LNCaP clone FGC (cell line): Measurements from ENCODE around the gene ASPG.

Source experiments
- DNase-seq: peaks from one replicate; pipeline ENCODE4 v3.0.0-alpha.2; 2011; ENCODE audit warnings: low read depth
- H3K4me3 ChIP-seq: 2 replicates; pipeline ENCODE4 v1.5.1; 2011; ENCODE audit warnings: mild to moderate bottlenecking, low read depth, low read length, control low read depth
- TF ChIP-seq, protein P1 (sequence below): IDR thresholded peaks from 2 replicates; pipeline ENCODE4 v1.5.1; 2012; ENCODE audit warnings: mild to moderate bottlenecking; ENCODE audit not compliant: control insufficient read depth, insufficient read depth; ENCODE audit errors: extremely low read depth

Gene ASPG

DNA sequence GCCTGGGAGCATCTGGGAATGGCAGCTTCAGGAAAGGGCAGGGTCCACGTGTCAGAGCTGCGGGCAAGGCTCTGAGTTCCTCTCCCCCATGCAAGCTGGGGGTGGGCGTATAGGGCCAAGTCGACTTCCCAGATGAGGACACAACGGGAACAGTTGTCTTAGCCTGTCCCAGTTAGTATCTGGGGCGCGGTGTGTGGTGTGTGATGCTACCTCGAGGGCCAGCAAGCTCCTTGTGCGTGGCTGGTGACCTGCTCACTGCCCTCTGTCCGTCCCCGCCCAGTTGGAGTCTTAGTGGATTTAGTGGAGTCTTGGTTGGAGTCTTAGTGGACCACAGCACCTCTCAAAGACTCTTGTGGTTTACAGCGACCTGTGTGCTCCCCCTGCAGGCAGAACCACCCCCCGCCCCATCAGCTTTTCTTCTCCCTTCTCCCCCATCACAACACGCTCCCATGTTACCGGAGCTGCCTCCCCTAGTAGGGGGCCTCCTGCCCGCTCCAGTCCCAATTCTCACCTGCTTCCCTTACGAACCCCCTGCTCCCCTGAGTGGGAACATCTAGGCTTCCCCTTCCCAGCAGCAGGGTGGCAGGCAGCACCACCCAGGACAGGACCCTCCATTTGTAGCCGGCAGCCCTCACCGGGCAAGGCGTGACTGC, 8.7 kb downstream of the ASPG start:
- DNase-seq, result no peak
- TF ChIP-seq, protein P1, sequence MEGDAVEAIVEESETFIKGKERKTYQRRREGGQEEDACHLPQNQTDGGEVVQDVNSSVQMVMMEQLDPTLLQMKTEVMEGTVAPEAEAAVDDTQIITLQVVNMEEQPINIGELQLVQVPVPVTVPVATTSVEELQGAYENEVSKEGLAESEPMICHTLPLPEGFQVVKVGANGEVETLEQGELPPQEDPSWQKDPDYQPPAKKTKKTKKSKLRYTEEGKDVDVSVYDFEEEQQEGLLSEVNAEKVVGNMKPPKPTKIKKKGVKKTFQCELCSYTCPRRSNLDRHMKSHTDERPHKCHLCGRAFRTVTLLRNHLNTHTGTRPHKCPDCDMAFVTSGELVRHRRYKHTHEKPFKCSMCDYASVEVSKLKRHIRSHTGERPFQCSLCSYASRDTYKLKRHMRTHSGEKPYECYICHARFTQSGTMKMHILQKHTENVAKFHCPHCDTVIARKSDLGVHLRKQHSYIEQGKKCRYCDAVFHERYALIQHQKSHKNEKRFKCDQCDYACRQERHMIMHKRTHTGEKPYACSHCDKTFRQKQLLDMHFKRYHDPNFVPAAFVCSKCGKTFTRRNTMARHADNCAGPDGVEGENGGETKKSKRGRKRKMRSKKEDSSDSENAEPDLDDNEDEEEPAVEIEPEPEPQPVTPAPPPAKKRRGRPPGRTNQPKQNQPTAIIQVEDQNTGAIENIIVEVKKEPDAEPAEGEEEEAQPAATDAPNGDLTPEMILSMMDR, result peak; percentile 17; the same call in 1 of the 2 replicates
- no peak overlapping the region for H3K4me3 ChIP-seq

DNA sequence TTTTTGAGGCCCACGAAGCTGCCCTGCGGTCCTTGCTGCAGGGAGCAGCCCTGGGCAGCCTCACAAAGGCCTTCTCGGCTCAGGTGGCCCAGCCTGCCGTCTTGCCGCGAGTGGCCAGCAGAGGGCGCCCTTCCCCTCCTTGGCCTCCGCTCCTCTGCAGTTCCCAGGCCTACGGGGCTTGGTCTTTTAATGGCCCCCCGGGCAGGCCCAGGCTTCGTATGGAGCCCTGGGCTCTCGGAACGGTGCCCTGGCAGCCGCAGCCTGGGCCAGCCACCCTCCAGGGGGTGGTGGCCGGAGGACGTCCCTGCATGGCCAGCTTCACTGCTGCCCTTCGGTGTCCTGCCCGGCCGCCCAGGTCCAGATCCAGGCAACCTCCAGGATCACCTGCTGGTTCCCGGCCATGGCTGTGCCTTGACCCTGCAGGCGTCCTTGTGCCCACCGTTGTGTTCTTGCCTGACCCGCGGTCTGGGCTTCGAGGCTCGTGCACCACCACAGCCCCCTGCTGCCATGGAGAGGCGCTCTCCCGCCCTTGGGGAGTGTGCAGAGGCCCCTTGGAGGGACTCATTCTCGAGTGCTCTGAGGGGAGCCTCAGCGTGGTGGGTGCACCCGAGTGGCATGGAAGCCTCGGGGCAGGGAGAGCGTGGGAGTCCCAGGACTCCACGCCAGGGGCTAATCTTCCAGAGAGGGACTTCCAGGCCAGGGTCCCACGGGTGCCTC, 9.4 kb downstream of the ASPG start:
- H3K4me3 ChIP-seq, result no peak overlapping the region
- TF ChIP-seq, protein P1, result peak; percentile 99
- DNase-seq, result no peak

DNA sequence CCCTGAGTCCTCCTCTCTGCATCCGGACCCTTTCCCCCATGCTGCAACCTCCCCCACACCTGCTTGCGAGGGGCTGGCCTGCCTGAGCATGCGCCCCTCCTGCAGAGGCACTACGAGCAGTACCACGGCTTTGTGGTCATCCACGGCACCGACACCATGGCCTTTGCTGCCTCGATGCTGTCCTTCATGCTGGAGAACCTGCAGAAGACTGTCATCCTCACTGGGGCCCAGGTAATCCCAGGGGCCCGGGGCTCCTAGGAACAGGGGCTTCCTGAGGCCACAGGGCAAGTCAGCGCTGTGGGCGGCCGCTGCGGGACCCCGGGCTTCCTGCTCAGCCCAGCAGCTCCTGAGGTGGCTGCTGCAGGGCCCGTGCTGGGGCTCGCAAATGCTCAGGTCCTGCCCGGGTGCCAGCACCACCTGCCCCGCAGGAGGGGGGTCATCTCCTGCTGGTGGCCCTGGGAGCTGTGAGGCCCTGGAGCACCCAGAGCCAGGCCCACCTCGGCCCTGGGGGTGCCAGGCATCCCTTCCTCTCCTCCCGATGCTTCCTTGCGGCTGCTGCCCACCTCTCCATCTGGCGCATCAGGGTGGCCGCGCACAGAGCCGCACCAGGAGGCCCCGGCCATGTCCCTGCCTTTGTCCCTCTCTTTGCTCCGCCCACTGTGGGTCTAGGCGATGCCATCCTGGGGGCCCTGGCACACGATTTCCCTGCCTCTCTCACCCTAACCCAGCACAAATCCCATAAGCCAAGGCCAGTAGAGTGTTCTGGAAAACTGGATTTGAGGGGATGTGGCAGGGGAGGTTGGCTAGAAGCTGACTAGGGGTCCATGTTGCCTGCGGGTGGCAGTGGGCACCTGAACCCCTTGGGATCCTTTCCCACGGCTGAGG, 10.2 kb downstream of the ASPG start:
- no peak for DNase-seq
- H3K4me3 ChIP-seq, result no peak overlapping the region
- TF ChIP-seq, protein P1, result no peak

DNA sequence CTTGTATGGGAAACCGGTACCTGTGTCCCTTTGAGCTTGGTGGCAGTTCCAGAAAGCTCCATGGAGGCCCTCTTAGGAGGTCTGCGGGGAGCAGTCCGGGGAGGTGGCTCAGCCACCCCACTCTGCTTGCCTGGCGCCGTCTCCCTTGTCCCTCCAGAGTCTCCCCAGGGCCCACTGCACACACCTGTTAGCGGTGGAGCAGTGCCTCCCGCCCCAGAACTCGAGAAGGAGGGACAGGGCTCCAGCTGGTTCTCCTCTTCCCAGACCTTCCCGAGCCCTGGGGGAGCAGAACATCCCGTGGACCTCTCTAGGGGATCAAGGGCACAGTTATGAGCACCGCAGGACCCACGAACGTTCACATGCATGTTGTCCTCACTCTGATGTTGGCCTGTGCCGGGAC, 10.8 kb downstream of the ASPG start:
- no peak for DNase-seq
- TF ChIP-seq, protein P1, result no peak

DNA sequence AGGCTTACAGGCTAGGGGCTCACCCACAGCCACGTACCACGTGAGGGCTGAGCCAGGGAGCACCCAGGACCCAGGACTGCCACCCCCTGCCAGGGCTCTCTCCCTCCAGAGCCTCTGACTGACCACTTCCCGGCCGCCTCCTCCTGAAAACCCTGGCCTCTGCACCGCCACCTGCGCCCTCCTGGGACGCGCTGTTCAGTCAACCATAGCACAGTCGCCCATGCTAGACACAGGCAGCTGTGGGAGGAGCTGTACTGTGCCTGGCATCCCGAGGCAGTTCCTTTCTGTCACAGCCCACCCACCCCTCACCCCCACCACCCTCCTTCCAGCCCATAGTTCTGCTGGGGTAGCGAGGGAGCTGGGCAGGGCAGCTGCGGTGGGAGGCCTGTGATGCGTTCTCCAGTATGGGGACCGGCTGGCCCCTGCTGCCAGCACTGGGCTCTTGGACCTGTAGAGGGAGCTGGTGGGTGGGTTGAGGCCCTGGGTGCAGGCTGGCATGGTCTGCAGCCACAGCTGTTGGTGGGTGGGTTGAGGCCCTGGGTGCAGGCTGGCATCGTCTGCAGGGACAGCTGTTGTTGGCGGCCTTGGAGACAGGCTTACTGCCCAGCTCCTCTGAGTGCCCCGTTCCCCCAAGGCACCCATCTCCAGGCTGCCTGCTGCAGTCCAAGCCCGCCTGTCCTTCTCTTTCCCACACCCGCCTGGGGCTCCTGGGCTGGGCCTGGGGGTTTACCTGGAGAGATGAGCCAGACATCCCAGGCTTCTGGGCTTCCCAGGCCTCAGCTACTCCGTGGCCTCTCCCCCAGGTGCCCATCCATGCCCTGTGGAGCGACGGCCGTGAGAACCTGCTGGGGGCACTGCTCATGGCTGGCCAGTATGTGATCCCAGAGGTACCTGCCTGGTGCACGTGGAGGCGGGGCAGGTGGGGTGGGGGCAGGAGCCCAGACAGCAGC, 11.5 kb downstream of the ASPG start:
- TF ChIP-seq, protein P1, result peak; percentile 23

More for the DNA sequence above, 10.8 kb downstream of the ASPG start:
- no peak overlapping the region for H3K4me3 ChIP-seq

More for the DNA sequence above, 11.5 kb downstream of the ASPG start:
- no peak overlapping the region for H3K4me3 ChIP-seq
- no peak for DNase-seq
